ENCODE data around the gene ATP8B1.

DNA sequence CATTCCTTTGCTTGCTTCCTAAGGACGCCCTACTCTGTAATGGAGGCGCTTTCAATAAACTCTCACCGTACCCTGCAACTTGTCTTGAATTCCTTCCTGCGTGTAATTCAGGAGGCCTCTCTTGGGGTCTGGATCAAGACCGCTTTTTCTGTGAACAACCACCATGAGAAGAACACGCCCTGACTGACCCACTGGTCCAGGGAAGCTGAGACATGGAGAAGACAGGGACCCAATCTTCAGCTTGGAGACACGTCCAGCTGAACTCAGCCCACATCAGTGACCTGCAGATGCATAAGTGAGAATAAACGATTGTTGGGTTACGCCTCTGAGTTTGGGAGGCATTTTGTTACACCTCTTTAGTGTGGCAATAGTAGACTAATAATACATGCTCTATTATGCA lies 173.7 kb downstream of the ATP8B1 start:
- TF ChIP-seq CTCF (IDR thresholded peaks at IDR 0.05) (no peak), POLR2A (IDR thresholded peaks at IDR 0.05) (no peak)
